ENCODE results near the gene CELA2A.
"Not testable (repeated sequence)": the region's sequence is repeated elsewhere in the genome, so short reads cannot be mapped to it uniquely, and the experiment has no call there.

CELA2A gene

DNA sequence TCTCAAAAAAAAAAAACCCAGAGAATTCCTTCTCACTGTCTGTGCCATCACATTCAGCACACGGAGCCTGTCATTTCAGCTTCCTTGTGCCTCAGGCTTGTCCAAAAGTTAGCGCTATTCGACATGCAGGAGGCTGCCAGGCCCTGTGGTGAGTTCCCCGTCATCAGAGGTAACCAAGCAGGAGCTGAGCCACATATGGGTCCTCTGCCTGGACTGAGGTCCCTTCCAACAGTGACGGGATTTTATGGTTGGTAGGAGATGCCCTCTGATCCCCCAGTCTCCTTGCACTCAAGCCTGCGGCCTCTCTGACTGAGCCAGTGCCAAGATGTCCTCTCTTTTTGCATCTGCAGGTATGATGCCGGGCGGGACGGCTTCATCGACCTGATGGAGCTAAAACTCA is 31.0 kb upstream of the CELA2A start:
- no peak for DNase-seq

DNA sequence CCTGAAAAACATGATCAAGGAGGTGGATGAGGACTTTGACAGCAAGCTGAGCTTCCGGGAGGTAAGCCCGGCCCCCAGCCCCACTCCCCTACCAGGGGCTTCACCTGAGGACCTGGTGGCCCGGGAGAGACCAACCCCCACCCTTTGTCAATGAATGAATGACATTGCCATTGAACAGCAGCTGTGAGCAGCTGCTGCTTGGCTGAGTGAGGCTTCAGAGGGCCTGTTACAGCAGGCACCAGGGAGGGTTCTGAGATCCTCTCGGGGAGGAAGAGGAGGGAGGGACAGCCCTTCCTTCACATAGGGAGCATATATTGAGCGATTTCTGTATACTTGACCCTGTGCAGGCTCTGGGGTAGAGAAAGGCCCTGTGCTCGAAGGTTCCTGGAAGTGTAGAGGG is 30.6 kb upstream of the CELA2A start:
- no peak for DNase-seq

DNA sequence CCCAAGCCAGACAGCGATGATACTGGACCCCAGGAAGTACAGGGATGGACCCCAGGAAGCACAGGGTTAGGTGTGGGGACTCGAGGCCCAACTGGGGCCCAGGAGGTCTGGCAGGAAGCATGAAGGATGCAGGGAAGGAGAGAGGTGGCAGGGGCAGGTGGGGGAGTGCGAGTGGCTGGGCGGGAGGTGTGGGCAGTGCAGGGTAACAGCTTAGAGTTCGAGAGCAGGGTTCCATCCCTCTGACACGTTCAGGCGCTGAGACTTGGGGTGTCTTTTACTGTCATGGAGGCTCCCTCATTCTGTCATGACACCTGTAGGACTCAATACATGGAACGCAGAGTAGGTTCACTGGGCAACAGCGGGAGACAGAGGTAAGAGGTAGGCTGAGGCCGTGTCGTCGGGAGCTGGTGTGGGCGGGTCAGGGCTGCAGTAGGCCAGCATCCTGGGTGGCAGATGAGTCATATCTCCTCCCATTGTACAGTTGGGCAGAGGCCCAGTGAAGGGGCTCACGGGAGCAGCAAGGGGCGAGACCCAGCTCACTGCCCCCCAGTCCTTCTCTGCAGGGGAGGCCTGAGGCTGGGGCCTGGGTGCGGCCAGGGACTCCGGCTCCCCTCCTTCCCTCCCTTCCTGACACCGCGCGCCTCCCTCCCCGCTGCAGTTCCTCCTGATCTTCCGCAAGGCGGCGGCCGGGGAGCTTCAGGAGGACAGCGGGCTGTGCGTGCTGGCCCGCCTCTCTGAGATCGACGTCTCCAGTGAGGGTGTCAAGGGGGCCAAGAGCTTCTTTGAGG is 29.8 kb upstream of the CELA2A start:
- DNase-seq, result no peak

DNA sequence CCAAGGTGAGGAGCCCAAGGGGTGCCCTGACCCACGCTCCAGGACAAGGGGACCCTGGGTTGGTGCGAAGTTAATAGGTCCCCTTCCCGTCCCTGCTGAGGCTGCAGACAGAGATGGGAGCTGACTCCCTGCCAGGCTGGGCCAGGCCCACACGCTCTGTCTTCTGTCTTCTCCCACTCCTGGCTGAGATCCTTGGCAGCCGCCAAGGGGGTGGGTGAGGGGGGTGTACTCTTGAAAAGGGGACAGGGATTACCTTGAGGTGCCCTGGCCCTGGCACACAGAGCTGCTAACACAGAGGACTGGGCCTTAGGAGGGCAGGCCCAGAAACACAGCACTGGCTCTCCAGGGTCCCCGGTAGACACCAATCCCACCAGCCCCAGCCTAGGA is 29.3 kb upstream of the CELA2A start:
- DNase-seq, result no peak

DNA sequence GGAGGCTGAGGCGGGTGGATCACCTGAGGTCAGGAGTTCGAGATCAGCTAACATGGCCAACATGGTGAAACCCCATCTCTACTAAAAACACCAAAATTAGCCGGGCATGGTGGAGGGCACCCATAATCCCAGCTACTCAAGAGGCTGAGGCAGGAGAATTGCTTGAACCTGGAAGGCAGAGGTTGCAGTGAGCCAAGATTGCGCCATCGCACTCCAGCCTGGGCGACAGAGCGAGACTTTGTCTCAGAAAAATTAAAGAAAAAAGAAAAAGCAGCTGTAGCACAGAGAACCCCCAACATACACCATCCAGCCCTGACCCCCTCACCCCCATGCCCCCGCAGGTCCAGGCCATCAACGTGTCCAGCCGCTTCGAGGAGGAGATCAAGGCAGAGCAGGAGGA is 28.3 kb upstream of the CELA2A start:
- not testable (repeated sequence) for DNase-seq

DNA sequence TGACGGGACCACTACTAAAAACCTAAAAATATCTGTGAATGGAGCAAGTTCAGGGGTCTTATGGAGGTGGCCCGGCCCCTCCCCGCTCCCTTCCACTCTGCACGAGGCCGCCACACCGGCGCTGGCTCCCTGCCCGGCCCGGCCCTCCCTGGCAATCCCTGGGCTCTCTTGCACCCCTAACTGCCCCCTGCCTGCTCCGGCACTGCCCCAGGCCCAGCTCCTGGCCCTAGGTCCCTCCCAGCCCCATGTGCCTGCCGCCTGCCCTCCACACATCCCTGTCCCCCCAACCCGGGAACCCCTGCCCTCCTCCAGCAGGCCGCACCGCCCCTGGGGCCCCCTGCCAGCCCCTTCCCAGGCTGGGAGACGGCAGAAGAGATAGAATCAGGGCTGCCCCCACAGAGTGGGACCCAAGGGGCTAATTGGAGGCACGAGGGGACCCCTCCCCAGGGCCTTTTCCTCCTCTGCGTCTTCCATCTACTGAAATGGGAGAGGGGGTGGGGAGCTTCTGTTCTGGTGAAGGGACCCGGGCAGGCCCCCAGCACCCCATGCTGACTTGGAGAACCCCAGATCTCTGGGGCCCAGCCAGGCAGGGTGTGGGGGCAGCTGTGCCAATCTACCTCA is 27.6 kb upstream of the CELA2A start:
- DNase-seq, result no peak

DNA sequence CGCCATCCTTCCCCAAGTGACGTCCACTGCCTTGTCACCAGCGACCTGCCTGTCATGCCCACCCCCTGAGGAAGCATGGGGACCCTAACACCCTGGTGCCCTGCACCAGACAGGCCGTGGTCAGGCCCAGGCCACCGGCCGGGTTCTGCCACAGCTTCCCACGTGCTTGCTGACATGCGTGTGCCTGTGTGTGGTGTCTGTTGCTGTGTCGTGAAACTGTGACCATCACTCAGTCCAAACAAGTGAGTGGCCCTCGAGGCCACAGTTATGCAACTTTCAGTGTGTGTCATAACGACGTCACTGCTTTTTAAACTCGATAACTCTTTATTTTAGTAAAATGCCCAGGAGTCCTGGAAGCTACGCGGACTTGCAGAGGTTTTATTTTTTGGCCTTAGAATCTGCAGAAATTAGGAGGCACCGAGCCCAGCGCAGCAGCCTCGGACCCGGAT is 26.8 kb upstream of the CELA2A start:
- DNase-seq, result peak; percentile 90

DNA sequence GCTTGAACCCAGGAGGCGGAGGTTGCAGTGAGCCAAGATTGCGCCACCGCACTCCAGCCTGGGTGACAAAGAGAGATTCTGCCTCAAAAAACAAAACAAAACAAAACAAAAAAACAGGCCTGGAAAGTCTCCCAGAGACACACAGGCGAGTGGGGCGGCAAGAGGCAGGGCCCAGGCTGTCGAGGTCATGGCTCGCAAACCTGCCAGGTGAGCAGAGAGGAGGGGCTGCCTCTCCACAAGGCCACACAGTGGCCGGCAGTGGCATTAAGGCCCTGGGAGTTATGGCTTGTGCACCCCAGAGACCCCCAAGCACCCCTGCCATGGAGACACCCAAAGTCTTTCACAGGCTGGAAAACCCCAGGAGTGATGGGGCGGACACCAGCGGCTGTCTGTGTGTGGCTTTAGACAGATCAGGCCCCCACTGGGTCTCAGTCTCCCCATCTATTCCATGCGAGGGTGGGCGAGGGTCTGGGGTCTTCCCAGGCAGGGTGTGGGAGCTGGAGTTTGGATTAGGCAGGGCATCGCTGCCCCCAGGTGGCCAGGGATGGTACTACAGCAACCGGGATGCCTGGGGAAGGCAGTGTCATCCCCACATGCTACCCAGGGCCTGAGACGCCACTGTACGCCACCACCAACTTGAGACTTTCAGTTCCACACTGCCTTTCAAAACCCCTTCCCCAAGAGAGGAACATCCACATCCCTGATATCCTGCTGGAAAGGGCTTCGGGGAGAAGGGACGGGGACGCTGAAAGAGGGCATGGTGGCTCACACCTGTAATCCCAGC is 25.6 kb upstream of the CELA2A start:
- peak; percentile 79 for DNase-seq

DNA sequence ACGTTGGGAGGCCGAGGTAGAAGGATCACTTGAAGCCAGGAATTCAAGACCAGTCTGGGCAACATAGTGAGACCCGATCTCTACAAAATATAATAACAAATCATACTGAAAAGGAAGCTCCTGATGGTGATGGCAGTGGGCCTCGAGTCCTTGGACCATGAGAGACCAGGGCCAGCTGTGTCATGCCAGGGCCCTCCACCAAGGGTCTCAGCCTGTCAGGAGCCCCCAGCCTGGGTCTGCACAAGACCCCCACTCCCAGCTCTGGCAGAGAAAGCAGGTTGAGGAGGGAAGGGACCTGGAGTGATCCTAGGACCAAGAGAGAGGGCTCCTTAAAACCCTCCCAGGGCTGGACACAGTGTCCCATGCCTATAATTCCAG is 25.0 kb upstream of the CELA2A start:
- DNase-seq, result no peak

DNA sequence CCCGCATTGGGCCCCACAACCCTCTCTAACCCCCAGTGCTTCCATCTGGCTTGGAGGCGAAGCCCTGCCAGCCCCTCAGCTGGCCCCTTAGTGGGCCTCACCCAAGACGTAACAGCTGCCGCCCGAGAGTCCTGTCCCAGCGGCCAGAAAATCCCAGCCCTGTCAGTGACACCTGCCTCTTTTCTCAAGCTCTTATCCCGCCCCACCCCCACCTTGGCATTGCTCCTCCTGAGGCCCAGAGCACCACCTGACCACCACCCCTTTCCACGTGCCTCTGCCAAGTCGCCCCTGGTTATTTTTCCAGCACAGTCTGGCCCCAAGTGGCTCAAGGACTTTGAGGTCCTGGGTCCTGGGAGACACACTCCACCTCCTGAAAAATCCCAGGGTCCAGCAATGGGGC is 24.2 kb upstream of the CELA2A start:
- DNase-seq, result no peak

DNA sequence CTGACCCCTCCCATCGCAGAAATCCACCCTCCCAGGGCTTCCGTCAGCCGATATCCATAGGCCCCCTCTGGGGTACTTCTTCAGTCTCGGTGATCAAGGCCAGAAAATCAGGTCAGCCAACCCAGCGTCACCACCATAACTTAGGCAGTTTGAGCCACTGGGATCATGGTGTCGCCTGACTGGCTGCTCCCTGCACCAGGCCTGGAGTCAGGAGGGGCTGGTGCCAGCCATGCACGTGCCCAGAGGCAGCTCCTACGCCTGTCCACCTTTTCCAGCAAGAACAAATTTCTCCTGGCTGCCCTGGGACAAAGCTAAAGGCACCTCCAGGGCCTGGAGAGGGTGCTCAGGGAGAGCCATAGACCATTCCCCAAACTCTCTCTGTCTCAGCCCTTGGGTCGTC is 23.1 kb upstream of the CELA2A start:
- no peak for DNase-seq

DNA sequence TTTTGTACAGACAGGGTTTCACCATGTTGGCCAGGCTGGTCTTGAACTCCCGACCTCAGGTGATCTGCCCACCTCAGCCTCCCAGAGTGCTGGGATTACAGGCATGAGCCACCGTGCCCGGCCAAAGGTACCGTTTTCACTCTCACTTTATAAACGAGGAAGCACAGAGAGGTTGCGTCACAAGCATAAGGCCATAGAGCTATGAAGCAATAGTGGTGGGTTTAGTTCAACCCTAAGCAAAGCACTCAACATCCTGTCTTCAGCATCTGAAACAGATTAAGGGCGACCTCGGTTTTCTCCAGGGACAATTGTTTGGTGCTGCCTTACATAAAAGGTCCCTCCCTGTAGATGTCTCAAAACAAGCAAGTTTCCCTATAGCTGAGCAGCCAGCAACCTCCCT is 21.8 kb upstream of the CELA2A start:
- peak; percentile 85 for DNase-seq

DNA sequence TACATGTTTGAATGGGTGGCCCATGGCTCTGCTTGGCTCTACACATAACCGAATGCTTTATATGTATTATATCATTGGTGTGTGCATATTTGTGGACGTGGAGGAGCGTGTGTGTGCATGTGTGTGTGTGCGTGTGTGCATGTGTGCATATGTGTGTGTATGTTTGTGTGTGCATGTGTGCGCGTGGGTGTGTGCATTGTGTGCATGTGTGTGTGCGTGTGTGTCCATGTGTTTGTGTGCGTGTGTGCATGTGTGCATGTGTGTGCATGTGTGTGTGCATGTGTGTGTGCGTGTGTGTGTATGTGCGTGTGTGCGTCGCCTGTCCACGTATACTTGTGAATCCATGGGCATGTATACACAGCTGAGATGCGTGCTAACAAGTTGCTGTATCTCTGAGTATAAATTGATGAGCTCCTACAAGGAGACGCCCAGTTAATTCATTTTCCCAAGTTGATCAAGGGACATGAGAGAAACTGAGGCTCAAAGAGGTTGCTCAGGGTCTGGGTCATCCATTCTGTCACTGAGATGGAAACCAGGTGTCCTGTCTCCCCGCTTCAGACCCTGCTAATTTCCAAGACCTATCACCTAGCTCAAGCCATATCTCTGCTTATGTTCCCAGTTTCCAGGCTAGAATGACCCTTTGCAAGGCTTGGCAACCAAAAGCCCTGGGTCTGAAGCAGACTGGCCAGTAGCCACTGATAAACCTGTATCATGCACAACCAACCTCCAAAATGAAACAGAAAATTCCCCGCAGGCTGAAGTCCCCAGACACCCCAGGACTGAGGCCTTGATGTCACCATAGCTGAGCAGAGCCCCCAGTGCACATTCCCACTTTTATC is 21.1 kb upstream of the CELA2A start:
- no peak for DNase-seq

DNA sequence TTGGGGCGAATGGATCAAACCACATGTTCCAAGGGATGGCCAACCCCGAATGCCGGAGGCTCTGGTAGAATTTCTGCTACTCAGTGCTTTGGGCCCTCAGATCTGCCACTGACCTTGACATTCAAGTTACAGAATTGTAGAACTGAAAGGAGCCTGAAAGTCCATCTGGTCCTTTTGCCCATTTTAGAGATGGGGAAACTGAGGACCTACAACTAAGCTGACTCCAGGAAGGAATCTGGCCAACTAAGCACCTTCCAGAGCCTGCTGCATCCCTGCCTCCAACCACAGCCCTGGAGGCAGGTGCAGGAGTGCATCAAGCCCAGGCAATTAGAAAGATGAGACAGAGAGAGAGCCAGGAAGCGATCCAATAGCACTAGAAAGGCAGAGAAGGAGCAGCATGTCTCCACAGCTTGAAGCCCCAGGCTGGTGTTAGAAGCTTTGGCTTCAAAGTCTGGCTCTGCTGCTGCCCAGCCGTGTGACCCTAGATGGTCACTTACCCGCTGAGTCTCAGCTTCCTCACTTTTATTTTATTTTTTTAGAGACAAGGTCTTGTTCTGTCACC is 19.6 kb upstream of the CELA2A start:
- DNase-seq, result no peak

DNA sequence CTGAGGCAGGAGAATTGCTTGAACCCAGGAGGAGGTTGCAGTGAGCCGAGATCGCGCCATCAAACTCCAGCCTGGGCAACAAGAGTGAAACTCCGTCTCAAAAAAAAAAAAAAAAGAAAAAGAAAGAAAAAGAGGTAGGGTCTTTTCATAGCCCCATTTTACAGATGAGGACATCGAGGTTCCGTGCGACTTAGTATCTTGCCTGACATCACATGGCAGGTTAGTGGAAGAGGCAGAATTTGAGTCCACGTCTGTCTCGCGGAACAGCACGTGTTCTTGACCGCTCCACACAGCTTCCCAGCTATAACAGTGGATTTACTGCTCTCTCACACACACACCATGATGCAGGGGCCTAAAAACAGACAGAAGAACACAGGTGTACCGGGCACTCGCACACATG is 17.2 kb upstream of the CELA2A start:
- DNase-seq, result no peak

DNA sequence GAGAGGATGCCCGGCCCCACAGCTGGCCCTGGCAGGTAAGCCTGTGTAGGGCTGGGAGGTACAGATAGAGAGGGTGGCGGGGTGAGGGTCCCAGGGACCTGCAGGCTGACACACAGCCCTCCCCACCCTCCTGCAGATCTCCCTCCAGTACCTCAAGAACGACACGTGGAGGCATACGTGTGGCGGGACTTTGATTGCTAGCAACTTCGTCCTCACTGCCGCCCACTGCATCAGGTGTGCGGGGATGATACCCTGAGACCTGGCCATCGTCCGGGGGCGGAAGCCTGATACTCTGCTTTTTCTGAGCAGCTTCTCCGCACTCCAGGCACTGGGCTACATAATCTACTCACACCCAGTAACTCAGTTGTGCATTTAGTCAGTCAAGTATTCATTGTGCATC is 16.2 kb upstream of the CELA2A start:
- no peak for DNase-seq

DNA sequence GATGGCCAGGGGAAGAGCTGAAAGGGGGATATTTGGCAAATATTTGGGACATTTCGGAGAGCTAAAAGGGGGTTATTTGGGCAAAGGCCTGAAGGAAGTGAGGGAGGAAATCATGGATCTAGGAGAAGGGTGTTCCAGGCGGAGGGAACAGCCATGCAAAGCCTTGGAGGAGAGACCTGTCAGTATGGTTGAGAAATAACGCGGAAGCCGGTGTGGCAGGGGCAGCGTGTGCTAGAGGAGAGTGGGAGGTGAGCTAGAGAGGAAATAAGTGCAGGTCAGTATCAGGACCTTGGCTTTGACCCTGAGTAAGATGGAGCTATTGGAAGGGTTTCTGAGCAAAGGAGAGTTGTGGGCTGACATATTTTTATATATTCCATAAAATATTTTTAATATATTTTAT is 15.3 kb upstream of the CELA2A start:
- DNase-seq, result no peak

DNA sequence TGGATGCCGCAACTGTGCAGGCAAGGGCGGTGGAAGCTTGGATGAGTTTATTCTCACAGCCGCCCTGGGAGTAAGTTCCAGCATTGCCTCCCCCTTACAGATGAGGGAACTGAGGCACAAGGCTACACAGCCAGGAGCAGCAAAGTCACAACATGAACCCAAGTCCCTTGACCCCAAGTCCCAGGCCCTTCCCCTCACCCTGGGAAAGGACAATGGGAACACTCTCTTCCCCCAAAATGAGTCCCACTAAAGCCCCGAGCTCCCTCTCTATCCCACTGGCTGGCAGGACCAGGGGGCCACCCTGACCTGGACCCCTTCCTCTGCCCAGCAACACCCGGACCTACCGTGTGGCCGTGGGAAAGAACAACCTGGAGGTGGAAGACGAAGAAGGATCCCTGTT is 14.4 kb upstream of the CELA2A start:
- no peak for DNase-seq

DNA sequence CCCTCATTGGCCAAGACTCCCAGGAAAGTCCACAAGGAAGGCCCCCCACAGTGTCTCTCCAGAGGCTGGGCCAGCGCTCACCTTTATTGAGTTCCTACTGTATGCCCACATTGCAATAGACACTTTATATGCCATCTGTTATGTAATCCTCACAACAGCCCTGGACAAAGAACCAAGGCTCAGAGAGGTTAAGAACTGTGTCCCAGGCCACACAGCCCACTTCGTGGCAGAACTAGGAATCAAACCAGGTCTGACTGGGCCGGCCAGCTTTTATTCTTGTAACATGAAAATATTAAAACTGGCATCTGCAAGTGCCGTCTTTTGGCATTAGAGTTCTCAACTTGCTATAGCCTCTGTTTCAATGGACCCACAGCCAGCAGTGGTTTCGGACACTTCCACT is 13.8 kb upstream of the CELA2A start:
- no peak for DNase-seq

DNA sequence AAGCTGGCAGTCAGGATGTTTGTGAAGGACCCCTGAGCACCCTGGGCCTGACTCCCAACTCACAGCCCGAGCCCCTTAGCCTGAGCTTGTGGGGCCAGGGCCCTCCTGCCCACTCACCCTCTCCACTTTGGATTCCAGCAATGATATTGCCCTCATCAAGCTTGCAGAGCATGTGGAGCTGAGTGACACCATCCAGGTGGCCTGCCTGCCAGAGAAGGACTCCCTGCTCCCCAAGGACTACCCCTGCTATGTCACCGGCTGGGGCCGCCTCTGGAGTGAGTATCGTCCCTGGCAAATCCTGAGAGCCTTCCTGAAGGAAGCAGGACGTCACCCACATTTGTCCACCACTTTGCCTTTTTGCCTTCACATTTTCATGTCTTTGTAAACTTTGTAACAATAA is 13.3 kb upstream of the CELA2A start:
- DNase-seq, result no peak

DNA sequence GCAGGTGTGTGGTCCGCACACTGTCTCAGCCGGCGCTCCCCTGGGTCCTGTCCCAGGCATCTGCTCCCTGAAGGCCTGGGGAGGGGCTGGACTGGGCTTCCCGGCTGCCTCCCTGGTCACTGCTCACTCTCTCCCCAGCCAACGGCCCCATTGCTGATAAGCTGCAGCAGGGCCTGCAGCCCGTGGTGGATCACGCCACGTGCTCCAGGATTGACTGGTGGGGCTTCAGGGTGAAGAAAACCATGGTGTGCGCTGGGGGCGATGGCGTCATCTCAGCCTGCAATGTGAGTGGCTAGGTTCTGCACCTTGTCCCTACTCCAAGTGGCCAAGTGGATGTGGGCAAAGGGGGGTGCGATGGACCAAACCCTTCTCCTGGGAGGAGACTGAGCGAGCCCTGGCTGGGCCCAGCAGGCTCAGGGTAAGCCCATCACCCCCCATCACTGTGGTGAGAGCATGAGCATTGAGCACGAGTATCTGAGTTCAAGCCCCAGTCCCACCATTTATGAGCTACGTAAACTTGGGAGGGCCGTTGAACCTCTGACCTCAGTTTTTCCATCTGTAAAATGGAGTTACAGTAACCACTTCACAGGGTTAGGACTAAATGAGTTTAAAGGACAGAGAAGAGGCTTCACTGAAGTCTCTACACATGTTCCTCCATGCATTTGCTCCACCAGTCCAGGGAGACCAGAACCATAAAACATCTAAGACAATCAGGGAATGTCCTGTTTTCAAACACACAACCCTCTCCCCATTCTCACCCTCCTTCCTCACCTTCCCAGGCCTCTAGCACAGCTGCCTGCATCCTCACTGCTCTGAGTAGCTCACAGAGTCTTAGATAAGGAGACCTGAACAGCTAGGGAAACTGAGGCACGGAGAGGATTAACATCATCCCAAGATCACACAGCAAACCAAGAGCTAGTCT is 11.8 kb upstream of the CELA2A start:
- DNase-seq, result no peak
